Gastrocnemius medialis (tissue), 4 donors: ENCODE data around the gene CHST2.

ENCODE experiments used
- CTCF ChIP-seq, 5 experiments: fragments of 450-650 bp in 3 of 5; fragments of 200-600 bp in 2 of 5; sonication (generic) in 2 of 5; IDR thresholded peaks in 4 of 5; conservative IDR thresholded peaks in 1 of 5; 1 replicate in 4 of 5; 2 replicates in 1 of 5; pipeline ENCODE4 v1.5.1; 2016 to 2019; ENCODE audit warnings: antibody characterized with exemption in 5 of 5, mild to moderate bottlenecking in 3 of 5, moderate library complexity in 3 of 5
- POLR2A ChIP-seq, 2 donors: fragments of 450-650 bp; IDR thresholded peaks; one replicate each; pipeline ENCODE4 v1.6.1; 2017; ENCODE audit warnings: antibody characterized with exemption in 2 of 2, mild to moderate bottlenecking in 2 of 2, moderate library complexity in 2 of 2

GRCh38 chr3:143101792-143102381 is 17.7 kb upstream of the CHST2 start:
- TF ChIP-seq CTCF (IDR thresholded peaks at IDR 0.05 in 4 of 5, conservative IDR thresholded peaks at IDR 0.05 in 1 of 5), result no peak
- TF ChIP-seq POLR2A (IDR thresholded peaks at IDR 0.05), result no peak
